NCI-H146 treated with DMSO at 0.1 percent for 48 hours (cell line): ENCODE measurements around the gene MGST1.
"Not testable (repeated sequence)": the region's sequence is repeated elsewhere in the genome, so short reads cannot be mapped to it uniquely, and the experiment has no call there.

ENCODE experiments used
- DNase-seq: peaks from one replicate; lab custom pipeline; 2025; ENCODE audit not compliant: unreplicated experiment; lab: John Stamatoyannopoulos, UW

Gene MGST1

DNA sequence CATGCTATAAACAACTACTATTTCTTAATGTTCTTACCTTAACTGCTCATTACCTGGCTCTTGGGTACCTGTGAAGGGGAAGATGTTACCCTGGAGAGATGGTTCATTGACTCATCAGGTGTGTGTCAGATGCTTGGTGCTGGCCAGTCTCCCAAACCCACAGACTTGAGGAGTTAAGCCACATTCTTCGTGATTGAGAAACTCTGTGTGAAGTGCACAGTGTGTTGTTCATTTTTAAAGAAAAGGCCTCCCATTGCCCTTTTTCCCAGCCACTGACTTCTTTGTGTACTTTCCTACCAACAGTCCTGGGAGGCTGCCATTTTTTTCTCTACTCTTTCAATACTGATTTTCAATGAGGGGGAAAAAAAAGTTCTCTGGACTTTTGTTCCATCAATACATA, 3.2 kb downstream of the MGST1 start:
- no peak for DNase-seq

DNA sequence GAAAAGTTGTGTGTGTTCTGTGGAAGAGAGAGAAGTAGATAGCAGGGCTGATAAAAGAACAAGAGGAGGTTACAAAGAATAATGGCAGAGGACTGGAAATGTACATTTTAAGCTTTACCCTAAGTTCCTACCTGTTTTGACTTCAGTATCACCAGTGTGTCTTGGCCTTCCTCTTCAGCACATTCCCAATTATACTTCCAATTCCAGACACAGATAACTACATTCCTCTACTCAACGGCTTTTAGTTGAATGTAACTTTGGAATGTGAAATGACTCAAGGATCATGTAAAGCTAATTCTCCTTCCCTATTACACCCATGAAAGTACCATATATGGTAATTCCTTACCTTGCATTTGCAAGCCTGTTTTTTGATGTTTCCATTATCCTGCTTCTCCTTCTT, 5.0 kb downstream of the MGST1 start:
- DNase-seq, result no peak

DNA sequence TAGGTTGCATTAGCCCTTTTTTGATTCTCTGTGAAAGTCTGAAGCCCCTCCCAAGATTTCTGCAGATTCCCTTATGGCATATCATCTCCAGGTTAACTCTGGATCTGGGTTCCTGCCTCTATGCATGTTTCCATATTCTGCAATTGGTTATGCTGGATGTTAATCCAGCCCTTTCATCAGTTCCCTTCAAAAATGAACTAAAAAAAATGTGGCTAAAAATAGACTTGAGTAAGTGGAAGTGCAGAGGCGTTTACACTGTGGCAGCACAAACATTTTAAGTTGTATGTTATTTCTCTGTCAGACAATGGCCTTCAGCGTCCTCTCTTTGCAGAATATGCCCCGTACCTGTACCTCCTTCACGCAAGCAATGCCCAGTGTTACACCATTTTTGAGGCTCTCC, 11.4 kb downstream of the MGST1 start:
- DNase-seq, result no peak

DNA sequence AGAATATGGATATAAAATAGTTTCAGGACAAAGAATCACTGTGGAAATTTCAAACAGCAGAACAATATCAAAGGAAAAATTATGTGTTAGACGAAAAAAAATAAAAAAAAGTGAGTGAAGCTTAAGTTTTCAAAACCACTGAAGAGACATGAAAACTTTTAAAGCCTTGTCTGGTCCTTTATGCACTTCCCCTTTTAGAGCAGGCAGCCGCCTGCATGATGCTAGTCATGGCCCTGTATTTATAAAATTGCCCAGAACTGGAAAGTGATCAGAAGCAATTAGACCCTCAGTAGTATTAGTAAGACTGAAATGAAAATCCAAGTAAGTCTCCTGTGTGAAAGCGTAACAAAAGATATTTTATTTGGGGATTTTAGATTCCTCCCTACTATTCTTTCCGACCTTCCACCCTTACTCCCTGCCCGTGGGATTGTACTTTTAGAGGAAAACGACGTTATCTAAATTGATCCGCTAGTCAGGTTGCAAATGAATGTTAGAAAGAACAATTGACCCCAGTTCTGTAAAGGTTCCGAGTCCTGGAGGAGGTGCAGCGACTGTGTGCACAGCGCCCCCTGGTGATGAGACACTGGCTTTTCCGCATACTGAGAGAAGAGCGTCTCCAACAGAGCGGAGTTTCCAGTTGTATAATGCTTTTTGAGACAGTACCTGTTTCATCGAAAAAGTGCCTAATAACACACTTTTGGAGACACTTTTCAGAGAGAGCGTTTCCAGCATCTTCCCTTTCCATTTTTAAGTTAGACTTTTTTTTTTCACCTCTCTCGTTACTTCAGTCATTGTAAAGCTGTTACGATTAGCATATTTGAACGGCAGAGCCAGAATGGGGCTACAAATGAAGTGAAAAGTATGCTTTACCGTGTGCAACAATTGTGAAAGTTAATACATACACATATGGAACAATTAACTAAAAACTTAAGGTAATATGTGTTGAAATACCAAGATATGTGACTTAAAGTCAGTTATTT, 12.4 kb downstream of the MGST1 start:
- DNase-seq, result no peak

DNA sequence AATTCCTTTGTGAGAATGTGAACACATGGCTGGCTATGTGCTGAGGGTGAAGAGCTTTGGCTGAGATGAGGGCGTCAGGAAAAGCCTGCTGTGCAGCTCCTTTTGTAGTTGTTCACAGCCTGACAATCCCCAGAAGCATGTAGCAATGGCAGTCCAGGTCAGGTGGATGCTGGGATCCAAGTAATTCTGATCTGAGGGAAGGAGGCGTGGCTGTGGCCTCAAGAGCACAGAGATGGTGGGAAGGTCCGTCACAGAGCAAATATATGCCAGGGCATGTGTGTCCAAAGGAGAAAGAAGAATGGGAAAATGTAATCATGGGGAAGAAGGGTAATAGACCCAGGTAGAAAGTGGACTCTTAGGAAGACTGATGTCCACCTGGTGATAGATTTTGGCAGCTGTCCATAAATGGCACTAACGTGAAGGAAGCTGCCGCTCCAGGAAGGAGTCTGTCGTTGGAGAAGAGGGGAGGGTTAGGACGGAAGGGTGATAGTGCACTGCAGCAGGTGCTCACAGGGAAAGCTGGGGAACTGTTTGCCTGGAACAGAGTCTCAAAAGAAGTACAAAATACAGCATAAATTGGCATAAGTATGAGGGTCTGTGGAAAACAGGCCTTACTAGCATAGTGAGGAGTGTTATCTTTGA, 13.8 kb downstream of the MGST1 start:
- peak; percentile 68 for DNase-seq

DNA sequence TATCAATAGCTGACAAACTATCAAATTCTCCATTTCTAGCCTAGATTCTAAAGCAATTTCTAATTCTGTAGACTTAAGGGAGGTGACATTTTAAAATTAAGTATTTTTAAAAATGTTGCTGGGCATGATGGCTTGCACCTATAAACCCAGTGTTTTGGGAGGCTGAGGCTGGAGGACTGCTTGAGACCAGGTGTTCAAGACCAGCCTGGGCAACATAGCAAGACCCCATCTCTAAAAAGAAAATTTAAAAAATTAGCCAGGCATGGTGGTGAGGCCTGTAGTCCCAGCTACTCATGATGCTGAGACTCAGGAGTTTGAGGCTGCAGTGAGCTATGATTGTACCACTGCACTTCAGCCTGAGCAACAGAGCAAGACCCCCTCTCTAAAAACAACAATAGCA, 15.1 kb downstream of the MGST1 start:
- DNase-seq, result no peak

DNA sequence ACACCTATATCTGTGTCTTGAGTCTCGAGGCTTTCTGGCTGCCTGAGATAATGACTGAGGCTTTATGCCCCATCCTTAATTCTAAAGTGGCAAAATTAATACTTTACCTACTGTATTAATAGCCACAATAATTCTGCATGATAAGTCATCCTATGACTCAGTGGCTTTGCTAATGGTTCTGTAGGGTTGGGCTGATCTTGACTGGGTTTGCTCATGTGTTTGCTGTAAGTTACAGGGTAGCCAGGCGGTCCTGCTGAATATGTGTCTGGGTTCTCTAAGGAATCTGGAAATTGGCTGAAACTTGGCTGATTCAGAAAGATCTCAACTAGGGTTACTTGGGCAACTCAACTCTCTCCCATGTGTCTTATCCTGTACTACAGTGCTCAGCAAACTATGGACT, 21.7 kb downstream of the MGST1 start:
- no peak for DNase-seq

DNA sequence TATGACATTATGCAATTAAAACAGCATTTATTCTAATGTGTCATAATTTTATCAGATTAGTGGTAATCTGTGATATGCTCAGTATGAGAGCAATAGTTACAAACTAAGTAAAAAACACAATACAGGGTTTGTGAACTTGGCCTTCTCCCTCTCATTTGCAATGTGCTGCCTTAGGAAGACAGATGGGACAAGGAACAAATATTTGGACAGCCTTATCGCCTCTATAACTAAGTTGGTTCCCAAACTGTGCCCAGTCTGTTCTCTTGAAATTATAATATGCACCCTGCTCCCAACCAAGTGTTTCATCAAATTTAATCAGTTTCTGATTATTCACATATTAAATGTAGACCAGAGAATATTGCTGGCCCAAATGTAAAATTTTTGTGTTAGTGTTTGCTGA, 22.7 kb downstream of the MGST1 start:
- no peak for DNase-seq

DNA sequence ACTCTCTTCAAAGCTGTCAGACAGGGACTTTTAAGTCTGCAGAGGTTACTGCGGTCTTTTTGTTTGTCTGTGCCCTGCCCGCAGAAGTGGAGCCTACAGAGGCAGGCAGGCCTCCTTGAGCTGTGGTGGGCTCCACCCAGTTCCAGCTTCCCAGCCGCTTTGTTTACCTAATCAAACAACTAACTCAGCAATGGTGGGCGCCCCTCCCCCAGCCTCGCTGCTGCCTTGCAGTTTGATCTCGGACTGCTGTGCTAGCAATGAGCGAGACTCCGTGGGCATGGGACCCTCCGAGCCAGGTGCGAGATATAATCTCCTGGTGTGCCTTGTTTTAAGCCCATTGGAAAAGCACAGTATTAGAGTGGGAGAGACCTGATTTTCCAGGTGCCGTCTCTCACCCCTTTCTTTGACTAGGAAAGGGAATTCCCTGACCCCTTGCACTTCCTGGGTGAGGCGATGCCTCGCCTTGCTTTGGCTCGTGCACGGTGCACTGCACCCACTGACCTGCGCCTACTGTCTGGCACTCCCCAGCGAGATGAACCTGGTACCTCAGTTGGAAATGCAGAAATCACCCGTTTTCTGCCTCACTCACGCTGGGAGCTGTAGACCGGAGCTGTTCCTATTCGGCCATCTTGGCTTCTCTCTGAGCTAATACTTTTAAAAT, 35.3 kb downstream of the MGST1 start:
- not testable (repeated sequence) for DNase-seq

DNA sequence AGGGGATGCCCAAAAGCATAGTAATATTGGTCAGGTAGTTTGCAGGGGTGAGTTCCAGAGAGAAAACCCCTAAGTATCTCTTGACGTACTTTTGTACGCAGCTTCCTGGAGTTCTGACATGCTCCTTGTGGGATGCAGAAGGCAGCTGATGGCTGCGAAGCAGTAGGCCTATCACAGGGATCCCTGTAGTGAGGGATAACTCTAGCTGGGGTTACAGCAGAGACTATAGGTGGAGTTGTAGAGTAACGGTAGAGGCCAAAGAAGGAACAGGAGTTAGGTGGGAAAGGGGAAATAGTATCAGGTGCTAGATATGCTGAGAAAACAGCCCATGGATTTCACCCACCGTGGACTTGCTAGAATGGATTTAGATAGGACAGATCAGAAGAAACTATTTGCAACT, 37.3 kb downstream of the MGST1 start:
- no peak for DNase-seq

DNA sequence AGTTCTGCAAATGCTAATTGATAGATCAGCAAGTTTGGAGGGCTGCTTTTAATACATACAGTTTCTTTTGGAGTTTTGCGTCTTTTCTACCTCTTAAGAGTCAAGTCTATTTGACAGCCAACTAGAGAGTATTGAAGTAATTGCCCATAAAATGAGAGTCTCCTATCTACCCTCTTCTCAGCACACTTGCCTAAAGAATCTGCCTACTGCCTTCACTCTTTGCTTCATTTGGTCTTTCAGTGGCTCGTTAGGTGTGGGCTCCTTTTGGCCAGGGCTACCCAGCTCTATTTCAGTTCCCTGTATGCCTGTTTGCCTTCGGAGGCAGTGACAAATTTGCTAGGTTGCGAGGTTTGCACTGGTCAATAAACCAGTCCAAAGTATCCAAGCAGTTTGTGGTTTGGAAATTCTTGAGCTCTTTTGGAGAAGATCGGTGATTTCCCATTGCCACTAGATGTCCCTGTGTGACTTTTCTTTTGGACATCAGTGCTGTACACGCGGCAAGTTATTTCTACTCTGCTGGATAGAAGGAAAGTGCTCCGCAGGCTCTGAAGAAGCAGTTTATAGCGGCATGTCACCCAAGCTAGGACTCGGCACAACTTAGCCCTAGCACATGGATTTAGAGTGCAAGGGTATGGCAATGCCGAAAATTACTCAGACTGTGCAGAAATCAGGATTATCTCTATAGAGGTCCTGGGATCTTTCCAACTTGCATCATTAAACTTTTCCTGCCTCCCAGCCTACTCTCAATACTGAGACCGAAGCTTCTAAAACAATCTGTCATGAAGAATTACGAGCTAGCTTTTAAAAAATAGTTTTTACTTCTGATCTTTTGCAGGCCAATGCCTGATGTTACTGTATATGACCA, 38.6 kb downstream of the MGST1 start:
- DNase-seq, result peak; percentile 91

DNA sequence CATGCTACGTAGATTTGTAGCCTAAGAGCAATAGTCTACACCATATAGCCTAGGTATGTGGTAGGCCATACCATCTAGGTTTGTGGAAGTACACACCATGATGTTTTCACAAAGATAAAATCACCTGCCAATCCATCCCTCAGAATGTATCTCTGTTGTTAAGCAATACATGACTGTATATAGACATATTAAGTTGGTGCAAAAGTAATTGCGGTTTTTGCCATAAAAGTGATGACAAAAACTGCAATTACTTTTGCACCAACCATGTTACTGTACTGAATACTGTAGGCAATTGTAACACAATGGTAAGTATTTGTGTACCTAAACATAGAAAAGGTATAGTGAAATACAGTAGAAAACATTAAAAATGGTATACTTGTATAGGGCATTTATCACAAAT, 40.5 kb downstream of the MGST1 start:
- DNase-seq, result no peak

DNA sequence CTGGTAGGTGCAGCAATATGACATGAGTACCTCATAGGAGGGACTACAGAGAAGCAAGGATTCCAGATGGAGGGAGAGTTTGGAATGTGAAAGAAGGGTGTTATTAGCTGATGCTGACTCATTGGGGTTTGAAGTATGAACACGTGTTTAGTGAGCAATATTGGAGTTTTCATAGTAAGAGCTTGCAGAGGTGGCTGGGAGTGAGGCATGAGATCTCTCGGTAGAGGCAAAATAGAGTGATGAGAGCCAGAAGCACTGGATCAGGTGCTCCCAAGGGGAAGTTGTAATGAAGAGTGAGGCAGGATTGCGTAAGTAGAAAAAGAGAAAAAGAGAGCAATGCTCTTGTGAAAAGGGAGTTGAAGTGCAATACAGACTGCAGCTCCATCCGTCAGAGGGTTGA, 42.1 kb downstream of the MGST1 start:
- DNase-seq, result no peak

DNA sequence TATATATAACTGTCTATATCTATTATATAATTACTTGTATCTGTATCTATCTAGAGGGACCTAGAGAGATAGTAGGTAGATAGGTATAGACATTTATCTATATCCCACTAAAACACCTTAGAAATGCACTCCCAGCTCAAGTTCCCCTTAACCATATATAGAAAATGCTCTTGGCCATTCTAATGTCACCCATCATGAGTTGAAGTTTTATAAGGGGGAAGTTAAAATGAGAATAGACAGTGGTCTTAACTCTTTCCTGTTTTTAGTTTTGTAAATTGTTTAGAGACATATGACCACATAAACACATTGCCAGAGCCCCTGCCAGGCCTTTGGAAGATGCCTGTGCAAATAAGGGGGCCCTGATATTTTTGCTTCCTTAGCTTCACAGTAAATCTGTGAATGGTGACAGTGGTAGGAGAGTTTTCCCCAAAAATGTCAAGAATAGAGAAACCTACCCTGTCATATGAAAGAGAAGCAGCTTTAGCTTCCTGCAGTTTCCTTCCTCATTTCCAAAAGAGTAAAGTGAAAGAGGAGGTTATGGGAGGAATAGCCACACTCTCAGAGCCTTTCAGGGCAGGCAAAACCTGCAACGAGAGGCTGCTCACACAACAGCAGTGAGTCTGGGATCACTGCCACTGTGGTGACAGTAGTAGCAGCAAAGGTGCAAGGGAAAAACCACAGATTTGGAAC, 45.5 kb downstream of the MGST1 start:
- no peak for DNase-seq

DNA sequence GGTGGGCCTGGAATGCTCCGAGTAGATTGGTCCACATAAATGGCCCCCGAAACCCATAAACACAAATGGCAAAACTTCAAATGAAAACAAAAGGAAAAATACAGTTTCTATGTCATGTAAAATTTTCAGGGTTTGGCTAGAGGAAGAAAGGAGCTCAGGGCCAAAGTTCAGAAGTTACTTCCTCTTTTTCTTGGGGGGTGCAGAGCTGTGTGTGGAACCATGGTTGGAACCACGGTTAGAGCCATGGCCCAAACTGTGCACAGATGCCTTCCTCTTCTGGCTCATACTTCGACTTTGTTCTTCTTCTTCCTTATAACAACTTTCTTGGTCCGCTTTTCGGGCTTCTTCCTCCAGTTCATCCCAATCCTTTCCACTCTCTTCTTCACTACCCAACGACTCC, 51.7 kb downstream of the MGST1 start:
- DNase-seq, result no peak

DNA sequence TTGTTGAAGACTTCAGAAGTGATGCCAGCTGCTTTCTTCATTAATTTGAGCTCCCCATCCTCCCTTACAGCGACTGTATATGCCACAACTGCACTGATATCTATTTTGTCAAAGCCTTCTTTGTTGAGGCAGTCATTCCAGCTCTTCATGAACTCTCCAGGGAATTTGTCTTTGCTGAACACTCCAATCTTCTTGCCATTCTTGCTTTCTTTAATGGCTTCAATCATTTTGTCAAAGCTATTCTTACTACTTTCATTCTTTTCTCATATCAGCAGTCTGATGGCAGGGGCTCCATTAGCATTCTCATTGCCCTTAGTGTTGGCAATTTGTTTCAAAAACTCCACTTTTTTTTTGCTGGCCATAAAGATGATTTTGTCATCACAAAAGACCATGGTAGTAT, 54.4 kb downstream of the MGST1 start:
- DNase-seq, result not testable (repeated sequence)

DNA sequence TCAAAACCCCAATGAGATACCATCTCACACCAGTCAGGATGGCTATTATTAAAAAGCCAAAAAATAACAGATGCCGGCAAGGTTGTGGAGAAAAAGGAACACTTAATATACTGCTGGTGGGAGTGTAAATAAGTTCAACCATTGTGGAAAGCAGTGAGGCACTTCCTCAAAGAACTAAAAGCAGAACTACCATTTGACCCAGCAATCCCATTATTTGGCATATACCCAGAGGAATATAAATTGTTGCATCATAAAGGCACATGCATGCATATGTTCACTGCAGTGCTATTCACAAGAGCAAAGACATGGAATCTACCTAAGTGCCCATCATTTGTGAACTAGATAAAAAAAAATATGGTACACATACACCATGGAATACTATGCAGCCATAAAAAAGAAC, 59.9 kb downstream of the MGST1 start:
- DNase-seq, result no peak
